PC-3 (cell line): ENCODE results near the gene ZNF554.

Source experiments
- CTCF ChIP-seq: fragments of 300-600 bp; sonication (generic); conservative IDR thresholded peaks from 2 replicates; pipeline ENCODE4 v1.5.1; 2017; ENCODE audit warnings: antibody characterized with exemption, low read depth, mild to moderate bottlenecking, low read length
- EZH2 ChIP-seq: fragments of 300-600 bp; sonication (generic); IDR thresholded peaks from one replicate; pipeline ENCODE4 v1.6.1; 2017; ENCODE audit warnings: antibody characterized with exemption, mild to moderate bottlenecking, low read length; ENCODE audit not compliant: unreplicated experiment

- TF ChIP-seq CTCF, result no peak
- TF ChIP-seq EZH2, result no peak
Observed at GRCh38 chr19:2820112-2820702, 539 bp downstream of the ZNF554 start.
